ENCODE measurements around the gene HABP4. TPM values are rescaled to one million over a fixed set of nuclear protein-coding genes. Genes with fewer than 3 reads are reported as not detected.

HABP4 gene
- total RNA-seq, 1 donor from 2014 or later: 23.1 TPM

- peaks cover 14% of the 10 kb centered on the region for H3K36me3 ChIP-seq
- H3K9me3 ChIP-seq (replicated peaks): no peaks in the 10 kb centered on the region
- TF ChIP-seq, protein P1, sequence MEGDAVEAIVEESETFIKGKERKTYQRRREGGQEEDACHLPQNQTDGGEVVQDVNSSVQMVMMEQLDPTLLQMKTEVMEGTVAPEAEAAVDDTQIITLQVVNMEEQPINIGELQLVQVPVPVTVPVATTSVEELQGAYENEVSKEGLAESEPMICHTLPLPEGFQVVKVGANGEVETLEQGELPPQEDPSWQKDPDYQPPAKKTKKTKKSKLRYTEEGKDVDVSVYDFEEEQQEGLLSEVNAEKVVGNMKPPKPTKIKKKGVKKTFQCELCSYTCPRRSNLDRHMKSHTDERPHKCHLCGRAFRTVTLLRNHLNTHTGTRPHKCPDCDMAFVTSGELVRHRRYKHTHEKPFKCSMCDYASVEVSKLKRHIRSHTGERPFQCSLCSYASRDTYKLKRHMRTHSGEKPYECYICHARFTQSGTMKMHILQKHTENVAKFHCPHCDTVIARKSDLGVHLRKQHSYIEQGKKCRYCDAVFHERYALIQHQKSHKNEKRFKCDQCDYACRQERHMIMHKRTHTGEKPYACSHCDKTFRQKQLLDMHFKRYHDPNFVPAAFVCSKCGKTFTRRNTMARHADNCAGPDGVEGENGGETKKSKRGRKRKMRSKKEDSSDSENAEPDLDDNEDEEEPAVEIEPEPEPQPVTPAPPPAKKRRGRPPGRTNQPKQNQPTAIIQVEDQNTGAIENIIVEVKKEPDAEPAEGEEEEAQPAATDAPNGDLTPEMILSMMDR (IDR thresholded peaks at IDR 0.05; ENCODE audit: borderline replicate concordance): no peak
- H3K4me3 ChIP-seq: peak overlapping the region; percentile 25
- peak overlapping the region; percentile 67 for H3K27ac ChIP-seq (replicated peaks)
- H3K27me3 ChIP-seq (ENCODE audit: low read depth): no peaks in the 10 kb centered on the region
- DNase-seq: no peak
- H3K4me1 ChIP-seq: peaks cover 25% of the 10 kb centered on the region
- intact Hi-C loops (cut with micrococcal nuclease): no loop called here
Measured at GRCh38 chr9:96515621-96516470, 65.9 kb downstream of the HABP4 start.

- intact Hi-C loops (cut with micrococcal nuclease): no loop called here
- H3K27me3 ChIP-seq (ENCODE audit: low read depth): no peaks in the 10 kb centered on the region
- peaks cover 26% of the 10 kb centered on the region for H3K4me1 ChIP-seq
Measured at GRCh38 chr9:96519095-96519494, 69.1 kb downstream of the HABP4 start.

GRCh38 chr9:96519787-96520186, 69.8 kb downstream of the HABP4 start:
- no peaks in the 10 kb centered on the region for H3K9me3 ChIP-seq (replicated peaks)
- H3K27ac ChIP-seq (replicated peaks): no peak overlapping the region
- H3K36me3 ChIP-seq: peaks cover 21% of the 10 kb centered on the region
- TF ChIP-seq, protein P1 (IDR thresholded peaks at IDR 0.05; ENCODE audit: borderline replicate concordance): no peak
- no peaks in the 10 kb centered on the region for H3K27me3 ChIP-seq (ENCODE audit: low read depth)
- H3K4me1 ChIP-seq: peaks cover 28% of the 10 kb centered on the region
- H3K4me3 ChIP-seq: no peak overlapping the region
- intact Hi-C loops (cut with micrococcal nuclease): no loop called here
- DNase-seq: no peak

More at GRCh38 chr9:96519095-96519494, 69.1 kb downstream of the HABP4 start:
- H3K36me3 ChIP-seq: peaks cover 26% of the 10 kb centered on the region
- no peak overlapping the region for H3K4me3 ChIP-seq
- TF ChIP-seq, protein P1 (IDR thresholded peaks at IDR 0.05; ENCODE audit: borderline replicate concordance): no peak
- H3K27ac ChIP-seq (replicated peaks): no peak overlapping the region
- no peak for DNase-seq
- H3K9me3 ChIP-seq (replicated peaks): no peaks in the 10 kb centered on the region

GRCh38 chr9:96522366-96522765, 72.4 kb downstream of the HABP4 start:
- DNase-seq: no peak
- no peaks in the 10 kb centered on the region for H3K27me3 ChIP-seq (ENCODE audit: low read depth)
- peak overlapping the region; percentile 64 for H3K27ac ChIP-seq (replicated peaks)
- H3K4me1 ChIP-seq: peaks cover 14% of the 10 kb centered on the region
- H3K4me3 ChIP-seq: no peak overlapping the region
- TF ChIP-seq, protein P1 (IDR thresholded peaks at IDR 0.05; ENCODE audit: borderline replicate concordance): no peak
- H3K9me3 ChIP-seq (replicated peaks): no peaks in the 10 kb centered on the region
- intact Hi-C loops (cut with micrococcal nuclease): no loop called here
- H3K36me3 ChIP-seq: peaks cover 21% of the 10 kb centered on the region

GRCh38 chr9:96523374-96523773, 73.4 kb downstream of the HABP4 start:
- H3K27me3 ChIP-seq (ENCODE audit: low read depth): no peaks in the 10 kb centered on the region
- H3K4me3 ChIP-seq: peak overlapping the region; percentile 24
- peaks cover 14% of the 10 kb centered on the region for H3K4me1 ChIP-seq
- intact Hi-C loops (cut with micrococcal nuclease): no loop called here
- peaks cover 21% of the 10 kb centered on the region for H3K36me3 ChIP-seq
- DNase-seq: peak; percentile 44
- H3K27ac ChIP-seq (replicated peaks): peak overlapping the region; percentile 64
- H3K9me3 ChIP-seq (replicated peaks): no peaks in the 10 kb centered on the region
- TF ChIP-seq, protein P1 (IDR thresholded peaks at IDR 0.05; ENCODE audit: borderline replicate concordance): no peak
